GM10266 (cell line): ENCODE results near the gene SLC30A7.

Source experiments
- DNase-seq: peaks from one replicate; pipeline ENCODE4 v3.0.0; 2012; ENCODE audit errors: extremely low spot score
- TF ChIP-seq, protein P1 (sequence below): IDR thresholded peaks from 2 replicates; pipeline ENCODE4 v1.5.1; 2012; ENCODE audit warnings: mild to moderate bottlenecking, low read depth; ENCODE audit not compliant: control insufficient read depth, insufficient read depth; ENCODE audit errors: missing control alignments

SLC30A7 gene

DNA sequence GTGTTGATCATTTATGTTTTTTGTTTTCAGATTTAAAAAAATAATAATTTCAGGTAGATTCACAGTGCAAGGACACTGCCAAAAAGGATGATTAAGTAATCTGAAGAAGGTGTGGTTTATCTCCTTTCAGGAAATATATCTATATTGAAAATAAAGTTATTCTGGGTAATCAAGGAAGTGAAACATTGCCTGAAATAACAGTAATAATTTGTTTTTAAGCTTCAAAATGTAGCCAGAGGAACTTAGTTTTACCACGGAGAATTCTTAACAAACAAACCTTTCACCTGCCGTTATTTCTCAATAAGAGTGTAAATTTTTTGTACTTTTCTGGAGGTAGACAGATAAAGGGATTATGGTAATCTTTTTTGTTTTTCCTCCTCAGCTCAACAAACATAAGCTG lies 132.6 kb downstream of the SLC30A7 start:
- TF ChIP-seq, protein P1, sequence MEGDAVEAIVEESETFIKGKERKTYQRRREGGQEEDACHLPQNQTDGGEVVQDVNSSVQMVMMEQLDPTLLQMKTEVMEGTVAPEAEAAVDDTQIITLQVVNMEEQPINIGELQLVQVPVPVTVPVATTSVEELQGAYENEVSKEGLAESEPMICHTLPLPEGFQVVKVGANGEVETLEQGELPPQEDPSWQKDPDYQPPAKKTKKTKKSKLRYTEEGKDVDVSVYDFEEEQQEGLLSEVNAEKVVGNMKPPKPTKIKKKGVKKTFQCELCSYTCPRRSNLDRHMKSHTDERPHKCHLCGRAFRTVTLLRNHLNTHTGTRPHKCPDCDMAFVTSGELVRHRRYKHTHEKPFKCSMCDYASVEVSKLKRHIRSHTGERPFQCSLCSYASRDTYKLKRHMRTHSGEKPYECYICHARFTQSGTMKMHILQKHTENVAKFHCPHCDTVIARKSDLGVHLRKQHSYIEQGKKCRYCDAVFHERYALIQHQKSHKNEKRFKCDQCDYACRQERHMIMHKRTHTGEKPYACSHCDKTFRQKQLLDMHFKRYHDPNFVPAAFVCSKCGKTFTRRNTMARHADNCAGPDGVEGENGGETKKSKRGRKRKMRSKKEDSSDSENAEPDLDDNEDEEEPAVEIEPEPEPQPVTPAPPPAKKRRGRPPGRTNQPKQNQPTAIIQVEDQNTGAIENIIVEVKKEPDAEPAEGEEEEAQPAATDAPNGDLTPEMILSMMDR: no peak
- no peak for DNase-seq

DNA sequence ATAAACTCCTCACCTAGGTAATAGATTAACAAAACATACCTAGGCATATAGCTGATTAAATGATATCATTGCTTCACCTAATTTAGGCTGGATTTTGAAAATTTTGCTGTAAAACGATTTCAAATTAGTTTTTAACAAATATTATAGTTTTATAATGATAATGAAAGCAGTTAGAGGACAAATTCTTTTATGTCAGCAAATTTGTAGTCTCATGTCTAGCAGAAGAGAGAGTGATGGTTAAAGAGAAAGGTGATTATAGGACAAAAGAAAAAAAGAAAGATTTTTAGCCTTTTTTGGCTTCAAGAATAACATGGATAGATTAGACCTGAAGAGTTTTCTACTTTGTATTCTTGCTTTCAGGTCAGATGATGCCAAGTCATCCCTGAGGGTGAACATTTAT lies 133.3 kb downstream of the SLC30A7 start:
- TF ChIP-seq, protein P1: no peak
- DNase-seq: no peak

DNA sequence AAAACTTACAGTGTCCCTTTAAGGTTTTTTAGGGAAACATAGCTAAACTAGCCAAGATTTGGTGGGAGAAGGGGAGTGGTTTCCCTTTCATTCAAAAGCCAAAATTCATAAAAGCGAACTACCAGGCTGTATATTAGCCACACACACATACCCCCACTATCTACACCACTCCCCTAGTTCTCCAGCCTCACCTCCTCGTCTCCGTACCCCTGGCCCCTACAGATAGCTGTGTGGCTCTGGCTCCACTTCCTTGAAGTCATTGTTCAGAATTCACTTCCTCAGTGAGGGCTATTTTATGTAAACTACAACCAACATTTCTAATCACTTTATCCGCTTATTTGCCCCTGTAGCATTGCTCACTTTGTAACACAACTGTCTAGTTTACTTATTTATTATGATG lies 135.0 kb downstream of the SLC30A7 start:
- DNase-seq: no peak
- TF ChIP-seq, protein P1: no peak
